ENCODE data around the gene XRCC3.

XRCC3 gene

GRCh38 chr14:103680491-103681231 is 34.6 kb downstream of the XRCC3 start:
- H3K4ac ChIP-seq (ENCODE audit: low read depth, low read length): no peak overlapping the region
- no peaks in the 10 kb centered on the region for H3K27me3 ChIP-seq (ENCODE audit: insufficient read depth, low read length)
- no peak overlapping the region for H3K23ac ChIP-seq (ENCODE audit: low read length)
- no peak overlapping the region for H2AK5ac ChIP-seq (ENCODE audit: low read length)
- no peak overlapping the region for H2AFZ ChIP-seq (ENCODE audit: insufficient read depth, low read length, poor library complexity)
- no peak overlapping the region for H3K14ac ChIP-seq (ENCODE audit: low read length)
- no peak overlapping the region for H3K4me2 ChIP-seq (ENCODE audit: low read length)
- H4K12ac ChIP-seq (ENCODE audit: low read depth, low read length): no peak overlapping the region
- no peaks in the 10 kb centered on the region for H3K9me3 ChIP-seq (ENCODE audit: insufficient read depth, low read depth, low read length)
- no peak overlapping the region for H2BK12ac ChIP-seq (ENCODE audit: low read length)
- no peak overlapping the region for H4K91ac ChIP-seq (ENCODE audit: low read depth, low read length)
- no peak overlapping the region for H3K9ac ChIP-seq (ENCODE audit: low read length)
- DNase-seq: no peak
- H2BK120ac ChIP-seq (ENCODE audit: insufficient read depth, low read length, poor library complexity): no peak overlapping the region
- H4K8ac ChIP-seq (ENCODE audit: low read depth, low read length): no peak overlapping the region
- WGBS (ENCODE audit: extremely low coverage, insufficient coverage, insufficient read length): no CpG with 5 or more reads among the region's 17 CpGs
- H3K4me1 ChIP-seq (ENCODE audit: control insufficient read depth in 1 of 2, insufficient read depth in 2 of 2, low read length in 2 of 2): no peaks in the 10 kb centered on the region
- H2BK5ac ChIP-seq (ENCODE audit: low read depth, low read length, poor library complexity): no peak overlapping the region
- no peaks in the 10 kb centered on the region for H3K79me1 ChIP-seq (ENCODE audit: low read length)
- peaks cover 64 to 79% of the 10 kb centered on the region in 2 experiments for H3K36me3 ChIP-seq (ENCODE audit: control insufficient read depth in 1 of 2, insufficient read depth in 2 of 2, low read length in 2 of 2)
- no peak overlapping the region for H3K4me3 ChIP-seq (ENCODE audit: low read depth, low read length)
- no peak overlapping the region for H3K18ac ChIP-seq (ENCODE audit: low read length)
- no peak overlapping the region for H3K27ac ChIP-seq (ENCODE audit: low read depth, low read length)
- no peaks in the 10 kb centered on the region for H3K79me2 ChIP-seq (ENCODE audit: control insufficient read depth, insufficient read depth, low read length, poor library complexity)

- no peaks in the 10 kb centered on the region for H3K27me3 ChIP-seq (ENCODE audit: insufficient read depth, low read length)
- no peak overlapping the region for H3K4me2 ChIP-seq (ENCODE audit: low read length)
- H3K14ac ChIP-seq (ENCODE audit: low read length): no peak overlapping the region
- no peak overlapping the region for H2BK120ac ChIP-seq (ENCODE audit: insufficient read depth, low read length, poor library complexity)
- H3K18ac ChIP-seq (ENCODE audit: low read length): no peak overlapping the region
- no peaks in the 10 kb centered on the region for H3K4me1 ChIP-seq (ENCODE audit: control insufficient read depth in 1 of 2, insufficient read depth in 2 of 2, low read length in 2 of 2)
- H2AFZ ChIP-seq (ENCODE audit: insufficient read depth, low read length, poor library complexity): no peak overlapping the region
- H4K12ac ChIP-seq (ENCODE audit: low read depth, low read length): no peak overlapping the region
- H3K9me3 ChIP-seq (ENCODE audit: insufficient read depth, low read depth, low read length): no peaks in the 10 kb centered on the region
- peaks cover 65 to 78% of the 10 kb centered on the region in 2 experiments for H3K36me3 ChIP-seq (ENCODE audit: control insufficient read depth in 1 of 2, insufficient read depth in 2 of 2, low read length in 2 of 2)
- no peak overlapping the region for H4K8ac ChIP-seq (ENCODE audit: low read depth, low read length)
- H4K91ac ChIP-seq (ENCODE audit: low read depth, low read length): no peak overlapping the region
- H2BK12ac ChIP-seq (ENCODE audit: low read length): no peak overlapping the region
- no peak overlapping the region for H3K9ac ChIP-seq (ENCODE audit: low read length)
- no CpG with 5 or more reads among the region's 13 CpGs for WGBS (ENCODE audit: extremely low coverage, insufficient coverage, insufficient read length)
- H3K79me1 ChIP-seq (ENCODE audit: low read length): no peaks in the 10 kb centered on the region
- H2BK5ac ChIP-seq (ENCODE audit: low read depth, low read length, poor library complexity): no peak overlapping the region
- no peak overlapping the region for H3K27ac ChIP-seq (ENCODE audit: low read depth, low read length)
- no peak overlapping the region for H3K4me3 ChIP-seq (ENCODE audit: low read depth, low read length)
- H2AK5ac ChIP-seq (ENCODE audit: low read length): no peak overlapping the region
- peak; percentile 26 to 45 for DNase-seq
- no peak overlapping the region for H3K23ac ChIP-seq (ENCODE audit: low read length)
- no peaks in the 10 kb centered on the region for H3K79me2 ChIP-seq (ENCODE audit: control insufficient read depth, insufficient read depth, low read length, poor library complexity)
- H3K4ac ChIP-seq (ENCODE audit: low read depth, low read length): no peak overlapping the region
These were observed 35.9 kb downstream of the XRCC3 start for GRCh38 chr14:103679351-103679750.

- H3K4me2 ChIP-seq (ENCODE audit: low read length): no peak overlapping the region
- no peak overlapping the region for H2BK12ac ChIP-seq (ENCODE audit: low read length)
- no peak overlapping the region for H4K12ac ChIP-seq (ENCODE audit: low read depth, low read length)
These were observed 38.2 kb downstream of the XRCC3 start for GRCh38 chr14:103676881-103677675.

GRCh38 chr14:103675957-103676356 is 39.3 kb downstream of the XRCC3 start:
- Histone ChIP-seq H3K9ac (ENCODE audit: low read length) (no peak overlapping the region), H2BK5ac (ENCODE audit: low read depth, low read length, poor library complexity) (no peak overlapping the region), H2AK5ac (ENCODE audit: low read length) (no peak overlapping the region), H4K8ac (ENCODE audit: low read depth, low read length) (no peak overlapping the region), H3K23ac (ENCODE audit: low read length) (no peak overlapping the region), H3K4me1 (ENCODE audit: control insufficient read depth in 1 of 2, insufficient read depth in 2 of 2, low read length in 2 of 2) (no peaks in the 10 kb centered on the region), H4K91ac (ENCODE audit: low read depth, low read length) (no peak overlapping the region), H3K18ac (ENCODE audit: low read length) (no peak overlapping the region), H3K9me3 (ENCODE audit: insufficient read depth, low read depth, low read length) (no peaks in the 10 kb centered on the region), H3K14ac (ENCODE audit: low read length) (no peak overlapping the region), H2AFZ (ENCODE audit: insufficient read depth, low read length, poor library complexity) (no peak overlapping the region), H2BK120ac (ENCODE audit: insufficient read depth, low read length, poor library complexity) (no peak overlapping the region), H3K4me2 (ENCODE audit: low read length) (no peak overlapping the region), H3K4me3 (ENCODE audit: low read depth, low read length) (no peak overlapping the region), H3K79me1 (ENCODE audit: low read length) (no peaks in the 10 kb centered on the region), H3K27ac (ENCODE audit: low read depth, low read length) (no peak overlapping the region), H3K27me3 (ENCODE audit: insufficient read depth, low read length) (no peaks in the 10 kb centered on the region), H3K79me2 (ENCODE audit: control insufficient read depth, insufficient read depth, low read length, poor library complexity) (no peaks in the 10 kb centered on the region), H2BK12ac (ENCODE audit: low read length) (no peak overlapping the region), H3K4ac (ENCODE audit: low read depth, low read length) (no peak overlapping the region), H4K12ac (ENCODE audit: low read depth, low read length) (peak overlapping the region; percentile 90), H3K36me3 (ENCODE audit: control insufficient read depth in 1 of 2, insufficient read depth in 2 of 2, low read length in 2 of 2) (peaks cover 64 to 77% of the 10 kb centered on the region in 2 experiments)
- DNase-seq: no peak
- WGBS (ENCODE audit: extremely low coverage, insufficient coverage, insufficient read length): no CpG with 5 or more reads among the region's 8 CpGs

More at GRCh38 chr14:103676881-103677675, 38.2 kb downstream of the XRCC3 start:
- DNase-seq: no peak
- no peak overlapping the region for H3K18ac ChIP-seq (ENCODE audit: low read length)
- H3K27ac ChIP-seq (ENCODE audit: low read depth, low read length): no peak overlapping the region
- no CpG with 5 or more reads among the region's 16 CpGs for WGBS (ENCODE audit: extremely low coverage, insufficient coverage, insufficient read length)
- no peak overlapping the region for H3K4me3 ChIP-seq (ENCODE audit: low read depth, low read length)
- no peak overlapping the region for H3K23ac ChIP-seq (ENCODE audit: low read length)
- no peak overlapping the region for H2BK120ac ChIP-seq (ENCODE audit: insufficient read depth, low read length, poor library complexity)
- H3K9ac ChIP-seq (ENCODE audit: low read length): no peak overlapping the region
- no peaks in the 10 kb centered on the region for H3K4me1 ChIP-seq (ENCODE audit: control insufficient read depth in 1 of 2, insufficient read depth in 2 of 2, low read length in 2 of 2)
- no peak overlapping the region for H3K14ac ChIP-seq (ENCODE audit: low read length)
- no peak overlapping the region for H4K8ac ChIP-seq (ENCODE audit: low read depth, low read length)
- H2BK5ac ChIP-seq (ENCODE audit: low read depth, low read length, poor library complexity): no peak overlapping the region
- H2AK5ac ChIP-seq (ENCODE audit: low read length): no peak overlapping the region
- H2AFZ ChIP-seq (ENCODE audit: insufficient read depth, low read length, poor library complexity): no peak overlapping the region
- no peak overlapping the region for H4K91ac ChIP-seq (ENCODE audit: low read depth, low read length)
- no peaks in the 10 kb centered on the region for H3K27me3 ChIP-seq (ENCODE audit: insufficient read depth, low read length)
- peaks cover 63 to 75% of the 10 kb centered on the region in 2 experiments for H3K36me3 ChIP-seq (ENCODE audit: control insufficient read depth in 1 of 2, insufficient read depth in 2 of 2, low read length in 2 of 2)
- no peaks in the 10 kb centered on the region for H3K9me3 ChIP-seq (ENCODE audit: insufficient read depth, low read depth, low read length)
- no peak overlapping the region for H3K4ac ChIP-seq (ENCODE audit: low read depth, low read length)
- no peaks in the 10 kb centered on the region for H3K79me2 ChIP-seq (ENCODE audit: control insufficient read depth, insufficient read depth, low read length, poor library complexity)
- H3K79me1 ChIP-seq (ENCODE audit: low read length): no peaks in the 10 kb centered on the region
